Embryonic facial prominence (tissue), 1 donor: Measurements from ENCODE around the gene NKX6-2.
"Not testable (repeated sequence)": the region's sequence is repeated elsewhere in the genome, so short reads cannot be mapped to it uniquely, and the experiment has no call there.

ENCODE experiments used
- DNase-seq: peaks from one replicate; pipeline ENCODE4 v3.0.0-alpha.2; 2016; ENCODE audit errors: extremely low spot score

Gene NKX6-2

GRCh38 chr10:132755166-132755711, 30.7 kb downstream of the NKX6-2 start:
- no peak for DNase-seq

DNA sequence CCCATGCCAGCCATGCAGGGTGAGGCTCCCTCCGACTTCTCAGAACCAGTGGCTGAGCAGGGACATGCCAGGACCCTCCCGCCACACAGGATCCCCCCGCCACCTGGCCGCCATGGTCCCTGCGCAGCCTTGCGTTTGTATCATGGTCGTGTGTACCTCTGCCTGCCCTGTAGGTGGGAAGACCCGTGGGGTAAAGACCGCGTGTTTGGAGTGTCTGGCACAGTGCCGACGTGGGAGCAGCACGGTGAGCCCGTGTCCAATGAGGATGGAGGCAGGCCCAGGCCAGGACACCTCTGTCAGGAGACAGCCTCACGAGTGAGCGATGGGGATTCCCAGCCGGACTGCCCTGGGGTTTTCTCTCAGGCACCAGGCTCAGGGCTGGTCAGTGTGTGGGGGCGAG, 31.9 kb downstream of the NKX6-2 start:
- DNase-seq: no peak

- no peak for DNase-seq
These were observed 32.4 kb downstream of the NKX6-2 start for GRCh38 chr10:132753596-132753995.

DNA sequence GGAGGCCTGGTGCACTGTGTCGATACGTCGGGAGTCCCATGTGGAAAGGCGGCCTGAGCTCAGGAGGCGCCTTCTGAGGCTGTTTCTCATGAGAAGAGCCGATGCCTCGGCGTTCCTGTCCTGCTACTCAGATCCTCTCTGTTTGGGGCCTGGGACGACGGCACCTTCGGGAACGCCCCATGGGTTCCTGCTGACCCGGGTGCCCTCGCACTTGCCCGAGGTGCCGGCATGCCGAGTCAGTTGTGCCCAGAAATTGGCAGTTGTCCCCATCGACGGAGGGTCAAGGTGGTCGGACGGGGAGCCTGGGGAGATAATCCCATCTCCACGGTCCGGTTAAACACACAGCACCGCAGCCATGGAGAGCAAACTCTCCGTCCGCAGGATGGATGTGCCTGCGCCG, 33.0 kb downstream of the NKX6-2 start:
- no peak for DNase-seq

DNA sequence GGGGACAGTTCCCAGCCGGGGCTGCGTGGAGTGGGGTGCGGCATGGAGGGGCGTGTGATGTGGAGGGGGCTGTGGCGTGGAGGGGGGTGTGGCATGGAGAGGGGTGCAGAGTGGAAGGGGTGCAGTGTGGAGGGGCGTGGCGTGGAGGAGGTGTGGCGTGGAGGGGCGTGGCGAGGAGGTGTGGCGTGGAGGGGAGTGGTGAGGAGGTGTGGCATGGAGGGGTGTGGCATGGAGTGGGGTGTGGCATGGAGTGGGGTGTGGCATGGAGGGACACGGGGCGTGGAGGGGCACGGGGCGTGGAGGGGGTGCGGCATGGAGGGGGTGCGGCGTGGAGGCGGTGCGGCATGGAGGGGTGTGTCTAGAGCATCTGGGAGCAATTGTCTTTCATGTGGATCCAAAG, 33.6 kb downstream of the NKX6-2 start:
- no peak for DNase-seq

DNA sequence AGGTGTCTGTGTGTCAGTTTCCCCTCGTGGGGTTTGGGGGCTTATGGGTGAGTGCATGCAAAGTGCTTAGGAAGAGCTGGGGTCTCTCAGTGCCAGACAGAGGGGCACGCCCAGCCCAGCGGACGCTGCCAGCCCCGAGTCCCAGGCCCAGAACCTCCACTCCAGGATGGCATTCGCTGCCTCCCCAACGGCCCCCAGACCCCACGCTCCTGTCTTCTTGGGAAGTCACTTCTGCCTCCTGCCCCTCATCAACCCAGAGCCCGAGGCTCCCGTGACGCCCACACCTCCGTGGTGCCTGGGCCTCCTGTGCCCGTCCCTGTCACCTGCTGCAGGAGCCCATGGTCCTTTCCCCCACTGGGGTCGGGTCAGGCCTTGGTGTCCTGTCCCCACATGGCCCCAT, 35.0 kb downstream of the NKX6-2 start:
- DNase-seq: no peak

DNA sequence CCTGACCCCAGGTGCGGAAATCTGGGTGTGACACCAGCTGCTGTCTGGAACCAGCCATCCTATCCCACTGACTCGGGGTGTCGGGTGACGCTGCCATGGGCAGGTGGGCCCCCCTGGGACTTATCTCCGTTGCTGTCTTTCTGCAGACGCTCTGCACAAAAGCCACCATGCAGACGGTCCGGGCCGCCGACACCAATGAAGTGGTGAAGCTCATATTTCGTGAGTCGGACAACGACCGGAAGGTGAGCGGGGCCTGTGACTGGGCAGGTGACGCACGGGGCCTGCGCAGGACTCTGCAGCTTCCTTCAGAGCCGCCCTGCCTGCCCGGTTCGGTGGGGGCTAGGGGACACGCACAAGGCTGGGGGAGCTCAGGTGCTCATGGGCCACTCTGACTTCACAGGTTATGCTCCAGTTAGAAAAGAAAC, 36.6 kb downstream of the NKX6-2 start:
- no peak for DNase-seq

- no peak for DNase-seq
These were observed 37.2 kb downstream of the NKX6-2 start for GRCh38 chr10:132748545-132749370.

DNA sequence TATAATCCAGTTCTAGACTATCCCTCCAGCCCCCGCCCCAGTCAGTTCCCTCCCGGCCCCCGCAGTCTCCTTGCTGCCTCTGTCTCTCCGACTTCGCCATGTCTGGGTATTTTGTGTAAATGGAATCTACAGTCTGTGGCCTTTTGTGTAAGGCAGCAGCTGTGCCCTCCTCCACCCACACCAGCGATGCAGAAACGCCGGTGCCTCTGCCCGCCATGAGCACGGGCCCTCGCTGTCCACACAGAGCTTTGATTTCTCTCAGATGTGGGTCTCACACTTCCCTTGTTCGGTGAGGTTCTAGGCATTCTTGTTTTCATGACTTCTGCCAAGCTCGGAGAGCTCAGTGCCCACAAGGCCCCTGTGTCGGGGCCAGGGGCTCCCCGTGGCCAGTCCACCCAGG, 37.8 kb downstream of the NKX6-2 start:
- no peak for DNase-seq

- DNase-seq: no peak
These were observed 38.9 kb downstream of the NKX6-2 start for GRCh38 chr10:132746801-132747625.

DNA sequence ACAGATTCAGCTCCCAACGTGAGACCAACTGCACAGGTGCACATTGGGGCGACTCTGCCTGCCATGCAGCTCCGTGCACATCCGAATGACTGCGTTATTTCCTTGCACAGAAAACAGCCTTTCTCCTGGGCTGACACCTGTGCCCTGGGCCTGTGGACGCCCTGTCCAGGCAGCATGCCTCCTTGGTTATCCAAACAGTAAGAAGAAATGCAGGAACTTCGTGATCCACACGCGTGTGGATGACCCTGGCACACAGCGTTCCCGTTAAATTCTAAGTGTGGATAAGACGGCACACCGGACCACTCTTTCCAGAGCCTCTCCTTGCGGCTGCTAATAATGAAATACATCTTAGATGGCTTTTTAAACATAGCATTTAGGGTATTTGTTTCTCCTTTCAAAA, 39.6 kb downstream of the NKX6-2 start:
- DNase-seq: no peak

GRCh38 chr10:132745971-132746370, 40.0 kb downstream of the NKX6-2 start:
- DNase-seq: no peak

GRCh38 chr10:132745511-132745910, 40.4 kb downstream of the NKX6-2 start:
- no peak for DNase-seq

DNA sequence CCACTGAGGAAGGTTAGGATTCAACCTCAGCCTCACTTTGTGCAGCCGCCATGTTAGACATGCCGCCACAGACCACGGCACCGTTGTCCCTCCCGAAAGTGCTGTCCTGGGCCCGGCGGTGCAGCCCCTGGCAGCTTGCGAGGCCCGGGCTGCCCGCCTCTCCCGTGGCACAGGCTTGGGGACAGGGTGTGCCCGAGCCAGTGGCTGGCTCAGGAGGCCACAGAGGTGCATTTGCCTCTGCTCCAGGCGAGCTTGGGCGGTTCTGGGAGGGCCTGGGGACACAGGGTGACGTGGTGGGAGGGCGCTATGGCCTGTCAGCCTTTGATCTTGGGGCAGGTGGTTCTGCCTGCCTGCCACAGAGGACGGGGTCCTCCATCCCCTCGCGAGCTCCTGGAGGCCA, 41.1 kb downstream of the NKX6-2 start:
- no peak for DNase-seq

GRCh38 chr10:132743925-132744490, 41.9 kb downstream of the NKX6-2 start:
- no peak for DNase-seq

- DNase-seq: not testable (repeated sequence)
These were observed 42.6 kb downstream of the NKX6-2 start for GRCh38 chr10:132743196-132743924.

- no peak for DNase-seq
These were observed 43.1 kb downstream of the NKX6-2 start for GRCh38 chr10:132742837-132743194.

DNA sequence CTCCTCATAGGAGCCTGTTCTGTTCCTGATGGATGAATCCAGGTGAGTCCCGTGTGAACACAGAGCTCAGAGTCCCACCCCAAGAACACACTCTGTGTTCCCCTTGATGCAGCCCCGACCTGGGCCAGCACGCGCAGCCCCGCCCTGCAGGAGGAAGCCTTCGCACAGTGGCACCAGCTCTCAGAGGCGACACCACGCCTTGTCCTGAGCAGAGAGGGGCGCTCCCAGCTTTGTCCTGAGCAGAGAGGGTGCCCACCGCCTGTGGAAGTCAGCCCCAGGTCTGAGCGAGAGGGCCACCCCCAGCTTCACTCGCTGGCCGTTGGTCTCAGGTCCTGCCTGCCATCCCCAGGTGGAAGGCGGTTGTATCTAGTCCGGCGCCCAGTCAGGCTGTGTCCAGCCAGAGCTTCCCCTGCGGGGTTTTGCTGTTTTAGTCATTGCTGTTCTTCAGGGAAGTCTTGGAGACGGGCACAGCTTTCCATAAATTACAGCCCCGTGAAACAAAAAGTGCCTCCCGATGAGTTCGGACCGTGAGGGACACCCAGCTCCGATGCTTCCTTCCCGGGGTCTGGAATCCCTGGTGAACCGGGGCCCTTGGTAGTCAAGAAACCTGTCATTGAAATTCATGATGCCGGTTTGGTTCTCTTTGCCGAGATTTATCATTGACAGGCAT, 43.6 kb downstream of the NKX6-2 start:
- DNase-seq: no peak

DNA sequence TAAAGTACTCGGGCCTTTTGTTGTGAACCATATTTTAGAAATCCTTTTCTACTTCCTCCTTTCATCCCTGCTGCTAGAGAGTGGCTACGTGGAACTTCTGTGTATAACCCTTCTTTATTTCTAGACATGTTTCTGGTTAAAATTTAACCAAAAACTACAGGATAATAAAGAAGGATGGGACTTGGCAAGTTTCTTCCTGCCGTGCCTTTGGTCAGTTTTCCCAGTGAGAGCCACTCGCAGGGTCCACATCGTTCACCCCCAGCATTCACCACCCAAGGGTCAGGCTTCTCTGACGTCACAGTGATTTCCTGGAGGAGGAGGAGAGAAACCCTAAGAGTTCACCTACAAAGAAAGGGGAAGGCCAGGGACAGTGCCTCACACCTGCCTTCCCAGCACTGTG, 45.4 kb downstream of the NKX6-2 start:
- DNase-seq: no peak

- DNase-seq: no peak
These were observed 46.7 kb downstream of the NKX6-2 start for GRCh38 chr10:132739225-132739613.
